H1 (cell line): ENCODE data around the gene ADAM12. TPM values are rescaled to one million over a fixed set of nuclear protein-coding genes. Genes with fewer than 3 reads are reported as not detected.

ENCODE experiments used
- CTCF ChIA-PET: fragments of 300-600 bp; sonication (Branson Sonifier 250); formaldehyde crosslinking; loops from one replicate; lab custom pipeline; 2021; ENCODE audit not compliant: partially characterized antibody; lab: Charles Lee
- POLR2A ChIA-PET: fragments of 300-600 bp; sonication (Branson Sonifier 250); formaldehyde crosslinking; loops from one replicate; lab custom pipeline; 2021; ENCODE audit warnings: inconsistent platforms; ENCODE audit not compliant: partially characterized antibody; lab: Charles Lee
- DNase-seq, 2 experiments: peaks; one replicate each; pipeline versions ENCODE4 v3.0.0 to v3.0.0-alpha.2; 2010 to 2022; ENCODE audit warnings: low spot score in 2 of 2, low read depth in 1 of 2, mixed read lengths in 1 of 2
- FAIRE-seq: peaks from 2 replicates; lab custom pipeline; 2011; peaks lifted over from hg19 to GRCh38; lab: Jason Lieb, UNC
- H2AFZ ChIP-seq: 2 replicates; pipeline ENCODE4 v1.8.1; 2012; ENCODE audit warnings: low read length, inconsistent platforms
- H2AK5ac ChIP-seq: 2 replicates; pipeline ENCODE4 v1.6.1; 2013; ENCODE audit warnings: low read depth, low read length
- H2BK120ac ChIP-seq: replicated peaks from 2 replicates; pipeline ENCODE3; 2013; ENCODE audit warnings: low read depth, low read length, inconsistent platforms
- H2BK12ac ChIP-seq: 2 replicates; pipeline ENCODE4 v1.6.1; 2013; ENCODE audit warnings: low read depth, low read length
- H2BK15ac ChIP-seq: 2 replicates; pipeline ENCODE4 v1.6.1; 2013; ENCODE audit warnings: low read length
- H2BK20ac ChIP-seq: 2 replicates; pipeline ENCODE4 v1.6.1; 2013; ENCODE audit warnings: low read length
- H2BK5ac ChIP-seq: 2 replicates; pipeline ENCODE4 v1.6.1; 2013; ENCODE audit warnings: low read depth, low read length
- H3K14ac ChIP-seq: 2 replicates; pipeline ENCODE4 v1.6.1; 2013; ENCODE audit warnings: inconsistent platforms; ENCODE audit not compliant: insufficient read length
- H3K18ac ChIP-seq: 2 replicates; pipeline ENCODE4 v1.6.1; 2013; ENCODE audit warnings: low read length; ENCODE audit errors: extremely low read depth
- H3K23ac ChIP-seq: 2 replicates; pipeline ENCODE4 v1.6.1; 2013; ENCODE audit warnings: inconsistent platforms; ENCODE audit not compliant: insufficient read length
- H3K23me2 ChIP-seq: 2 replicates; pipeline ENCODE4 v1.6.1; 2013; ENCODE audit warnings: low read depth, low read length
- H3K27ac ChIP-seq: 2 replicates; pipeline ENCODE4 v1.6.1; 2011; ENCODE audit warnings: low read depth, low read length, inconsistent platforms
- H3K27me3 ChIP-seq, 4 experiments: replicated peaks in 1 of 4; 1 replicate in 1 of 4; 2 replicates in 3 of 4; pipeline versions ENCODE4 v1.6.1 to v1.8.1; 2011 to 2013; ENCODE audit warnings: low read length in 3 of 4, mild to moderate bottlenecking in 3 of 4, inconsistent platforms in 2 of 4, mixed read lengths in 2 of 4, moderate library complexity in 1 of 4; ENCODE audit not compliant: control insufficient read depth in 3 of 4, insufficient read depth in 3 of 4; ENCODE audit errors: extremely low read depth in 1 of 4
- H3K36me3 ChIP-seq, 4 experiments: 2 replicates each; pipeline versions ENCODE4 v1.6.1 to v1.8.1; 2011 to 2013; ENCODE audit warnings: mild to moderate bottlenecking in 4 of 4, low read length in 3 of 4, moderate library complexity in 2 of 4, control low read depth in 1 of 4, inconsistent platforms in 1 of 4; ENCODE audit not compliant: insufficient read depth in 4 of 4, control insufficient read depth in 2 of 4
- H3K4ac ChIP-seq: replicated peaks from 2 replicates; pipeline ENCODE3; 2013; ENCODE audit warnings: low read length, low read depth, mixed read lengths, inconsistent platforms; ENCODE audit not compliant: insufficient read length
- H3K4me1 ChIP-seq, 4 experiments: replicated peaks in 1 of 4; 1 replicate in 1 of 4; 2 replicates in 3 of 4; pipeline versions ENCODE4 v1.6.1 to v1.8.1; 2011 to 2013; ENCODE audit warnings: low read length in 3 of 4, inconsistent platforms in 2 of 4, mixed read lengths in 1 of 4; ENCODE audit not compliant: insufficient read depth in 4 of 4, control insufficient read depth in 3 of 4
- H3K4me2 ChIP-seq, 2 experiments: 2 replicates each; pipeline versions ENCODE4 v1.6.1 to v1.8.1; 2011 to 2013; ENCODE audit warnings: low read depth in 2 of 2, low read length in 2 of 2, control low read depth in 1 of 2, inconsistent platforms in 1 of 2, mild to moderate bottlenecking in 1 of 2; ENCODE audit not compliant: insufficient read depth in 1 of 2
- H3K4me3 ChIP-seq, 4 experiments: fragments of 200-600, 300-600 bp in 1 of 4; sonication (generic), shearing (Covaris generic), sonication (Bioruptor Twin) in 1 of 4; 2 replicates each; pipeline versions ENCODE4 v1.5.1 to v1.8.1; 2011 to 2016; ENCODE audit warnings: low read length in 4 of 4, low read depth in 3 of 4, control low read depth in 2 of 4, inconsistent platforms in 2 of 4, mild to moderate bottlenecking in 2 of 4, mixed read lengths in 1 of 4, moderate library complexity in 1 of 4; ENCODE audit not compliant: insufficient read depth in 2 of 4; ENCODE audit errors: extremely low read depth in 1 of 4
- H3K56ac ChIP-seq: replicated peaks from 2 replicates; pipeline ENCODE3; 2013; ENCODE audit warnings: low read depth, mild to moderate bottlenecking, mixed read lengths, low read length, inconsistent platforms; ENCODE audit not compliant: insufficient read length
- H3K79me1 ChIP-seq: 2 replicates; pipeline ENCODE4 v1.6.1; 2013; ENCODE audit warnings: low read depth, low read length, control low read depth
- H3K79me2 ChIP-seq, 2 experiments: 2 replicates each; pipeline versions ENCODE4 v1.6.1 to v1.8.1; 2012 to 2013; ENCODE audit warnings: low read length in 2 of 2, mild to moderate bottlenecking in 2 of 2, inconsistent platforms in 1 of 2; ENCODE audit not compliant: insufficient read depth in 2 of 2, control insufficient read depth in 1 of 2
- H3K9ac ChIP-seq, 4 experiments: replicated peaks in 1 of 4; 1 replicate in 1 of 4; 2 replicates in 3 of 4; pipeline versions ENCODE4 v1.6.1 to v1.8.1; 2011 to 2013; ENCODE audit warnings: low read depth in 3 of 4, low read length in 3 of 4, control low read depth in 2 of 4, mild to moderate bottlenecking in 2 of 4, moderate library complexity in 2 of 4, inconsistent platforms in 1 of 4; ENCODE audit errors: extremely low read depth in 1 of 4
- H3K9me3 ChIP-seq, 2 experiments: 2 replicates each; pipeline versions ENCODE4 v1.6.1 to v1.8.1; 2012 to 2013; ENCODE audit warnings: mild to moderate bottlenecking in 2 of 2, moderate library complexity in 2 of 2, control low read depth in 1 of 2, inconsistent platforms in 1 of 2, low read depth in 1 of 2, low read length in 1 of 2, mixed read lengths in 1 of 2; ENCODE audit not compliant: insufficient read depth in 2 of 2
- H4K20me1 ChIP-seq, 2 experiments: replicated peaks in 1 of 2; 2 replicates each; pipeline versions ENCODE3 to v1.8.1; 2011 to 2013; ENCODE audit warnings: inconsistent platforms in 2 of 2, low read length in 2 of 2, mild to moderate bottlenecking in 1 of 2; ENCODE audit not compliant: insufficient read depth in 2 of 2, control insufficient read depth in 1 of 2
- H4K5ac ChIP-seq: 2 replicates; pipeline ENCODE4 v1.6.1; 2013; ENCODE audit warnings: low read length, low read depth, mixed read lengths, inconsistent platforms; ENCODE audit not compliant: insufficient read length
- H4K8ac ChIP-seq: 2 replicates; pipeline ENCODE4 v1.8.0; 2013; ENCODE audit warnings: mild to moderate bottlenecking, moderate library complexity, low read length, inconsistent platforms; ENCODE audit not compliant: insufficient read depth; ENCODE audit errors: extremely low read depth
- H4K91ac ChIP-seq: replicated peaks from 2 replicates; pipeline ENCODE3; 2013; ENCODE audit warnings: low read length, mixed read lengths, inconsistent platforms; ENCODE audit not compliant: insufficient read length
- RNF2 ChIP-seq: fragments of 200-900, 300-1000 bp; sonication (generic); IDR thresholded peaks from 2 replicates; pipeline ENCODE4 v1.7.1; 2016; ENCODE audit warnings: borderline replicate concordance, low read depth, mild to moderate bottlenecking, antibody characterized with exemption, low read length; ENCODE audit not compliant: poor library complexity, severe bottlenecking; ENCODE audit errors: missing control alignments
- SIN3A ChIP-seq, 2 experiments: IDR thresholded peaks in 1 of 2; conservative IDR thresholded peaks in 1 of 2; 2 replicates each; pipeline ENCODE4 v1.6.1; 2011 to 2012; ENCODE audit warnings: low read length in 2 of 2, improper control_type of control experiment in 1 of 2, low read depth in 1 of 2, mild to moderate bottlenecking in 1 of 2
- TCF12 ChIP-seq: IDR thresholded peaks from 2 replicates; pipeline ENCODE4 v1.6.1; 2011; ENCODE audit warnings: low read depth, mild to moderate bottlenecking, low read length
- WGBS, 2 experiments: shearing (Covaris generic) in 1 of 2; methylation state at CpG; one replicate each; pipeline versions ENCODE4 v1.1.6 to v1.1.7; 2013 to 2015; ENCODE audit warnings: low lambda C conversion rate in 2 of 2, mixed read lengths in 2 of 2, inconsistent platforms in 1 of 2, low coverage in 1 of 2, missing lambda C conversion rate in 1 of 2; ENCODE audit not compliant: insufficient replicate concordance in 2 of 2, insufficient coverage in 1 of 2, insufficient read length in 1 of 2; ENCODE audit errors: extremely low coverage in 1 of 2, missing lambda C conversion rate in 1 of 2; 5-methylcytosine and 5-hydroxymethylcytosine counted together
- polyA plus RNA-seq, 7 experiments: library from polyadenylated mRNA; depleted of rRNA in 3 of 7; stranded (reverse) in 5 of 7; unstranded in 2 of 7; fragments of >200 nt in 5 of 7; fragments of 200-250 nt in 2 of 7; gene quantifications; 1 replicate in 5 of 7; 2 replicates in 1 of 7; 4 replicates in 1 of 7; pipeline versions ENCODE4 v1.2.1 to v1.2.3, GENCODE V29; 2011 to 2013; ENCODE audit warnings: missing spikeins in 2 of 7, mixed read lengths in 2 of 7
- total RNA-seq: library from RNA; stranded (reverse); fragmentation: NEBNext Ultra II Directional; extraction: Animal tissue kit (Norgen Biotek cat#: 25700); gene quantifications from 2 replicates; pipeline ENCODE4 v1.2.1, GENCODE V29; 2021

ADAM12 gene
- total and polyA plus RNA-seq, 2 of the 8 experiments (the other 6 are each of a cell fraction or from before 2014, with no cell fraction given): 0.07 to 0.17 TPM

GRCh38 chr10:126277181-126277580, 111.1 kb downstream of the ADAM12 start:
- no peak overlapping the region for H3K23ac ChIP-seq
- 59% methylated on average over 5 of the region's 5 CpGs; no CpG with 5 or more reads in 1 of the 2 experiments for WGBS, 2 experiments
- peaks cover 0 to 7% (median 3%) of the 10 kb centered on the region in 4 experiments; a peak in 3 of 7 replicates for H3K4me1 ChIP-seq
- no peak overlapping the region for H2AK5ac ChIP-seq
- H3K79me1 ChIP-seq: no peaks in the 10 kb centered on the region
- no peak overlapping the region for H2BK15ac ChIP-seq
- DNase-seq: no peak
- H3K4me3 ChIP-seq: no peak overlapping the region
- H4K8ac ChIP-seq: no peak overlapping the region
- H4K5ac ChIP-seq: no peak overlapping the region
- H2BK12ac ChIP-seq: no peak overlapping the region
- CTCF ChIA-PET: no interaction called here
- H4K91ac ChIP-seq: no peak overlapping the region
- H2AFZ ChIP-seq: no peak overlapping the region
- no peak for FAIRE-seq
- no peaks in the 10 kb centered on the region for H3K27me3 ChIP-seq
- H3K9me3 ChIP-seq: no peaks in the 10 kb centered on the region
- no peak overlapping the region for H3K56ac ChIP-seq
- H4K20me1 ChIP-seq: no peaks in the 10 kb centered on the region
- H3K4me2 ChIP-seq: no peak overlapping the region
- TF ChIP-seq SIN3A (conservative IDR thresholded peaks at IDR 0.05 in 1 of 2, IDR thresholded peaks at IDR 0.05 in 1 of 2; ENCODE audit: low read depth in 1 of 2, low read length in 2 of 2) (no peak), RNF2 (no peak), TCF12 (peak; percentile 91; the same call in 1 of the 2 replicates)
- TF ChIP-seq, all 59 proteins: peak for 1
- Histone ChIP-seq H3K79me2 (no peaks in the 10 kb centered on the region), H3K4ac (no peak overlapping the region), H3K9ac (no peak overlapping the region), H3K23me2 (no peaks in the 10 kb centered on the region), H3K14ac (no peak overlapping the region), H3K18ac (no peak overlapping the region), H2BK20ac (no peak overlapping the region), H2BK5ac (no peak overlapping the region), H2BK120ac (no peak overlapping the region), H3K36me3 (no peaks in the 10 kb centered on the region), H3K27ac (no peak overlapping the region)
- POLR2A ChIA-PET: no interaction called here
